Cardiac fibroblast (primary cell): ENCODE measurements around the gene SHISA6.

Source experiments
- DNase-seq, 2 donors: peaks; one replicate each; pipeline versions ENCODE4 v3.0.0 to v3.0.0-alpha.2; 2010; ENCODE audit warnings: low read depth in 2 of 2
- H3K4me3 ChIP-seq, 2 donors: replicated peaks in 1 of 2; 1 replicate in 1 of 2; 2 replicates in 1 of 2; pipeline ENCODE4 v1.5.1; 2011; ENCODE audit warnings: low read depth in 2 of 2, low read length in 2 of 2, mild to moderate bottlenecking in 2 of 2, moderate library complexity in 1 of 2
- TF ChIP-seq, protein P1 (sequence below): IDR thresholded peaks from one replicate; pipeline ENCODE4 v1.5.1; 2011; ENCODE audit warnings: low read depth, mild to moderate bottlenecking, low read length, inconsistent platforms

Gene SHISA6

DNA sequence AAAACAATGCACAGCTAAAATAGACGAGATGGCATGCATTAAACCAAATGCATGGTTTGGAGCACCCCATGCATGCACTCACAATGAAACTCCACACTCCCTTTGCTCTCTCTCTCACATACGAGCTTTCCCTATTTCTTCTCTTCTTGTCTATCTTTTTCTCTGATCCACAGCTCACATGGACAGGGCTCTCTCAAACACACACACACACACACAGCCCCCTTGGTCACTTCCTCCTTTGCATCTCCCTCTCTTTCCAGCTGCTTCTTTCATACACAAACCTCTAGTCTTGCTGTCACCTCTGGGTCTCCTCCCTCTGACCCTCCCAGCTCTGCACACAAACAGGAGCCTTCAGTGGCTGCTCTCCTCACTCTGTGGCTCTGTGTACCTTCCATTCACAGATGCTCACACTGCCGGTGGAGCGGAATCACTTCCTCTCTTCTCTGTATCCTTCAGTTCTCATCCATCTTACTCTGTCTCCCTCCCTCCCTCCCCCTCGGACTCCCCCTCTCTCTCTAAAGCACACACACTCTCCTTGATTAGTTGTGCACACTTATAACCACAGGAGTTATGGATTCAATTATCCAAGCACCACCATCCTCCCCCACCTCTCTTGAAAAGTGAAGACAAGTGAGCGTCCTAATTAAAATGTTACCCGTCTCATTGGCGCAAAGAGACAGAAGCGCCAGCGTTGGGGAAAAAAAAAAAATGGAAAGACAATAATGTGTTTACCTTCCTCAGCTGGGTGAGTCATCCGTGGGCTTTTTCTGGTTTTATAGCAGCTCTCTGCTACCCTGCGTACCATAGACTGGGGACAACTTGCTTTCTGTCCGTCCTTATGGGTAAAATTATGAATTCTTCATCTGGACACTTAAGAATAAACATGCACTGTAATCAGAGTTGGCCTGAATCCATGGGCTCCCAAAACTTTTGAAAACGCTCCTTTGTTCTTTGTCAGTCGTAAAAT lies 90.8 kb downstream of the SHISA6 start:
- no peak for DNase-seq

GRCh38 chr17:11332706-11333105 lies 91.7 kb downstream of the SHISA6 start:
- no peak overlapping the region for H3K4me3 ChIP-seq
- TF ChIP-seq, protein P1, sequence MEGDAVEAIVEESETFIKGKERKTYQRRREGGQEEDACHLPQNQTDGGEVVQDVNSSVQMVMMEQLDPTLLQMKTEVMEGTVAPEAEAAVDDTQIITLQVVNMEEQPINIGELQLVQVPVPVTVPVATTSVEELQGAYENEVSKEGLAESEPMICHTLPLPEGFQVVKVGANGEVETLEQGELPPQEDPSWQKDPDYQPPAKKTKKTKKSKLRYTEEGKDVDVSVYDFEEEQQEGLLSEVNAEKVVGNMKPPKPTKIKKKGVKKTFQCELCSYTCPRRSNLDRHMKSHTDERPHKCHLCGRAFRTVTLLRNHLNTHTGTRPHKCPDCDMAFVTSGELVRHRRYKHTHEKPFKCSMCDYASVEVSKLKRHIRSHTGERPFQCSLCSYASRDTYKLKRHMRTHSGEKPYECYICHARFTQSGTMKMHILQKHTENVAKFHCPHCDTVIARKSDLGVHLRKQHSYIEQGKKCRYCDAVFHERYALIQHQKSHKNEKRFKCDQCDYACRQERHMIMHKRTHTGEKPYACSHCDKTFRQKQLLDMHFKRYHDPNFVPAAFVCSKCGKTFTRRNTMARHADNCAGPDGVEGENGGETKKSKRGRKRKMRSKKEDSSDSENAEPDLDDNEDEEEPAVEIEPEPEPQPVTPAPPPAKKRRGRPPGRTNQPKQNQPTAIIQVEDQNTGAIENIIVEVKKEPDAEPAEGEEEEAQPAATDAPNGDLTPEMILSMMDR = no peak
- DNase-seq = no peak

More for the DNA sequence above, 90.8 kb downstream of the SHISA6 start:
- H3K4me3 ChIP-seq = no peak overlapping the region
- TF ChIP-seq, protein P1 = no peak

DNA sequence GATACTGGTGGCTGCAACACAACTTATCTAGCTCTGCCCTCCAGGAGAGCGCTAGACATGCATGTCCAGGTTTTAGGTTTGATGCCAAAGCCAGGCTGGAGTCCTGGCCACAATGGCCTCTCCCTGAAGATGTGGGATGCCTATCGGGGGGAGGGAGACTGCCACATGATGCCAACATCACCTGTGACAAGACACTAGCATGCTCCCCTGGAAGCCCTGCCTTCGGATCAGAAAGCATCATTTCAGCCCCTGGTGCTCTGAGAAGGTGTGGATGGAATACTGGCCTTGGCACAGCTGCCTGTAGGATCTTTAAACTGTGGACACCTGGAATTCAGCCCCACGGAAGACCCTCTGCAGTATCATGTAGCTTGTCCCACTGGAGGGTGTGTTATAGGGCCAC lies 93.5 kb downstream of the SHISA6 start:
- no peak for DNase-seq
- H3K4me3 ChIP-seq = no peak overlapping the region
- TF ChIP-seq, protein P1 = no peak

- DNase-seq = no peak
- TF ChIP-seq, protein P1 = no peak
- no peak overlapping the region for H3K4me3 ChIP-seq
Observed at GRCh38 chr17:11336290-11336689, 95.3 kb downstream of the SHISA6 start.

DNA sequence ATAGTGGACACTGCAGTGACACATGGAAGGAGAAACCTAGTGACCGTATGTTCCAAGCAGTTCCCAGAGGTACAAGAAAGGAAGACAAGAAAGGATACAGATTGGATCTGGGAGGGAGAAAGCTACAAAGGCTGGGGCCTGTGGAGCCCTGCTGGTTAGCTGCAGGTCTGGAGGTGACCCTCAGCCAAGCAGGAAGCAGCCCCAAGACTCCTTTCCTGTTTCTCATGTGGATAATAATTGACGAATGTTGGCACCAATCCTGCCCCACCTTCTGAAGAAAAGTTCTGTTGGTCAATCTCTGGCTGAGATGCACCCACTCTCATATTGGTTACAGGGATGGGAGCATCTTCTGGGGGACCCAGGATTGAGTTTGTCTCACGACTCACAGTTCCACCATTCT lies 99.8 kb downstream of the SHISA6 start:
- TF ChIP-seq, protein P1 = no peak

GRCh38 chr17:11342138-11342537 lies 101.1 kb downstream of the SHISA6 start:
- TF ChIP-seq, protein P1 = no peak
- no peak for DNase-seq
- H3K4me3 ChIP-seq = no peak overlapping the region

More for the DNA sequence above, 99.8 kb downstream of the SHISA6 start:
- no peak overlapping the region for H3K4me3 ChIP-seq
- DNase-seq = no peak
